ENCODE results near the gene BSDC1. TPM values are rescaled to one million over a fixed set of nuclear protein-coding genes. Genes with fewer than 3 reads are reported as not detected.

BSDC1 gene
- total RNA-seq, 1 experiment from 2014 or later = 47.0 TPM

DNA sequence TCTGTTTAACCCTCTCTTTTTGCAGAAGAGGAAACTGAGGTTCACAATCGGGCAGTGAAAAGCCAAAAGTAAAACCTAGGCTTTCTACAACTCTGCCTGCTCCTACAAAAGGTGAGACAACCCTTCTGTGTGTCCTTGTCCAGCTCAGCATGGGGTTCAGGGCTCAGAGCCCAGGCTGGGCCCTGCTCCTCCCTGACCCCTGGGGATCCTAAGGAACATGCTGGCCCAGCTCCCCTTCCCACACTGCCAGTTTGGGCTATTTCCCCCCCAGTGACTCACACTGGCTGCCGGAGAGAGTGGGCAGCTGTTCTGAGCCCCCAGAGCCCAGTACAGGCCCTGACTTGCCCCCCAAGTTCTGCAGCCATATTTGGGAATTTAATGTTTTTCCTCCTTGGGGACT is 40.8 kb downstream of the BSDC1 start:
- H3K9ac ChIP-seq (ENCODE audit: low read length) = no peak overlapping the region
- H2AFZ ChIP-seq (ENCODE audit: low read depth, low read length, poor library complexity, severe bottlenecking) = no peak overlapping the region
- H3K4me1 ChIP-seq (ENCODE audit: control insufficient read depth in 1 of 2, insufficient read depth in 2 of 2, low read length in 2 of 2) = peaks cover 5 to 21% of the 10 kb centered on the region in 2 experiments; a peak in 3 of 4 replicates
- H3K79me2 ChIP-seq (ENCODE audit: insufficient read depth, low read length) = no peaks in the 10 kb centered on the region
- ATAC-seq = no peak
- POLR2A ChIA-PET = no interaction called here
- no peak overlapping the region for H3K4me2 ChIP-seq (ENCODE audit: low read length)
- CTCF ChIA-PET = no interaction called here
- no peaks in the 10 kb centered on the region for H3K27me3 ChIP-seq (ENCODE audit: insufficient read depth, low read length)
- intact Hi-C loops (cut with micrococcal nuclease) = no loop called here
- no peaks in the 10 kb centered on the region for H3K9me2 ChIP-seq (ENCODE audit: insufficient read depth)
- no peaks in the 10 kb centered on the region for H3K36me3 ChIP-seq (ENCODE audit: control insufficient read depth in 1 of 2, insufficient read depth in 2 of 2, low read length in 2 of 2)
- H3K27ac ChIP-seq (ENCODE audit: low read depth, low read length) = no peak overlapping the region
- H3K9me3 ChIP-seq (ENCODE audit: control insufficient read depth in 1 of 2, insufficient read depth in 1 of 2, low read depth in 1 of 2, low read length in 2 of 2) = no peaks in the 10 kb centered on the region
- no peaks in the 10 kb centered on the region for H4K20me1 ChIP-seq (ENCODE audit: insufficient read depth)
- no peak overlapping the region for H3K4me3 ChIP-seq (replicated peaks in 1 of 2; ENCODE audit: low read depth in 1 of 2, low read length in 2 of 2)
- RAD21 ChIA-PET (ENCODE audit: low non-redundant PET in 1 of 2, low total read pairs in 2 of 2, uncharacterized antibody in 2 of 2, unreplicated experiment in 2 of 2) = no interaction called here
- no TSS peak for BruUV-seq (replicated peaks)
- TF ChIP-seq, protein P1, sequence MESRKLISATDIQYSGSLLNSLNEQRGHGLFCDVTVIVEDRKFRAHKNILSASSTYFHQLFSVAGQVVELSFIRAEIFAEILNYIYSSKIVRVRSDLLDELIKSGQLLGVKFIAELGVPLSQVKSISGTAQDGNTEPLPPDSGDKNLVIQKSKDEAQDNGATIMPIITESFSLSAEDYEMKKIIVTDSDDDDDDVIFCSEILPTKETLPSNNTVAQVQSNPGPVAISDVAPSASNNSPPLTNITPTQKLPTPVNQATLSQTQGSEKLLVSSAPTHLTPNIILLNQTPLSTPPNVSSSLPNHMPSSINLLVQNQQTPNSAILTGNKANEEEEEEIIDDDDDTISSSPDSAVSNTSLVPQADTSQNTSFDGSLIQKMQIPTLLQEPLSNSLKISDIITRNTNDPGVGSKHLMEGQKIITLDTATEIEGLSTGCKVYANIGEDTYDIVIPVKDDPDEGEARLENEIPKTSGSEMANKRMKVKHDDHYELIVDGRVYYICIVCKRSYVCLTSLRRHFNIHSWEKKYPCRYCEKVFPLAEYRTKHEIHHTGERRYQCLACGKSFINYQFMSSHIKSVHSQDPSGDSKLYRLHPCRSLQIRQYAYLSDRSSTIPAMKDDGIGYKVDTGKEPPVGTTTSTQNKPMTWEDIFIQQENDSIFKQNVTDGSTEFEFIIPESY (IDR thresholded peaks at IDR 0.05; ENCODE audit: extremely low read depth, insufficient replicate concordance, low read length) = no peak
- TF ChIP-seq FOSL1 (IDR thresholded peaks at IDR 0.05; ENCODE audit: low read depth) = no peak
- TF ChIP-seq EZH2 (IDR thresholded peaks at IDR 0.05) = no peak
- DNase-seq (ENCODE audit: low read depth, low spot score) = no peak

GRCh38 chr1:32352831-32353383 is 41.3 kb downstream of the BSDC1 start:
- Histone ChIP-seq H3K9me3 (ENCODE audit: control insufficient read depth in 1 of 2, insufficient read depth in 1 of 2, low read depth in 1 of 2, low read length in 2 of 2) (no peaks in the 10 kb centered on the region), H3K79me2 (ENCODE audit: insufficient read depth, low read length) (no peaks in the 10 kb centered on the region), H3K9ac (ENCODE audit: low read length) (no peak overlapping the region), H3K27ac (ENCODE audit: low read depth, low read length) (no peak overlapping the region), H3K36me3 (ENCODE audit: control insufficient read depth in 1 of 2, insufficient read depth in 2 of 2, low read length in 2 of 2) (no peaks in the 10 kb centered on the region), H3K9me2 (ENCODE audit: insufficient read depth) (no peaks in the 10 kb centered on the region), H2AFZ (ENCODE audit: low read depth, low read length, poor library complexity, severe bottlenecking) (no peak overlapping the region), H4K20me1 (ENCODE audit: insufficient read depth) (no peaks in the 10 kb centered on the region), H3K27me3 (ENCODE audit: insufficient read depth, low read length) (no peaks in the 10 kb centered on the region), H3K4me2 (ENCODE audit: low read length) (peak overlapping the region; percentile 90; the same call in 1 of the 2 replicates), H3K4me3 (replicated peaks in 1 of 2; ENCODE audit: low read depth in 1 of 2, low read length in 2 of 2) (no peak overlapping the region), H3K4me1 (ENCODE audit: control insufficient read depth in 1 of 2, insufficient read depth in 2 of 2, low read length in 2 of 2) (peaks cover 5 to 21% of the 10 kb centered on the region in 2 experiments; a peak in 3 of 4 replicates)
- POLR2A ChIA-PET = interaction anchor here (2.7 kb wide), 1 partner anchor 17 kb away, joined by 18 read pairs; the partner anchor contains the start of gene MARCKSL1
- BruUV-seq (replicated peaks) = no TSS peak
- CTCF ChIA-PET = interaction anchor here (2.4 kb wide), 1 partner anchor 16 kb away, joined by 8 read pairs; the partner anchor contains the start of gene MARCKSL1
- intact Hi-C loops (cut with micrococcal nuclease) = no loop called here
- ATAC-seq (no peak), DNase-seq (ENCODE audit: low read depth, low spot score) (no peak)
- RAD21 ChIA-PET (ENCODE audit: low non-redundant PET in 1 of 2, low total read pairs in 2 of 2, uncharacterized antibody in 2 of 2, unreplicated experiment in 2 of 2) = no interaction called here
- TF ChIP-seq JUND (IDR thresholded peaks at IDR 0.05) = no peak
- no peak for TF ChIP-seq EZH2 (IDR thresholded peaks at IDR 0.05)
- no peak for TF ChIP-seq EGR1 (IDR thresholded peaks at IDR 0.05; ENCODE audit: low read depth)
- TF ChIP-seq, protein P2, sequence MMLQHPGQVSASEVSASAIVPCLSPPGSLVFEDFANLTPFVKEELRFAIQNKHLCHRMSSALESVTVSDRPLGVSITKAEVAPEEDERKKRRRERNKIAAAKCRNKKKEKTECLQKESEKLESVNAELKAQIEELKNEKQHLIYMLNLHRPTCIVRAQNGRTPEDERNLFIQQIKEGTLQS (IDR thresholded peaks at IDR 0.05) = no peak
- TF ChIP-seq ZFX (IDR thresholded peaks at IDR 0.05) = no peak
- no peak for TF ChIP-seq TCF7L2 (IDR thresholded peaks at IDR 0.05; ENCODE audit: borderline replicate concordance, extremely low read depth, insufficient read depth, insufficient read length)
- no peak for TF ChIP-seq POLR2A (IDR thresholded peaks at IDR 0.05; ENCODE audit: borderline replicate concordance, extremely low read depth, insufficient read depth, insufficient read length)
- TF ChIP-seq RAD21 (IDR thresholded peaks at IDR 0.05; ENCODE audit: low read depth) = no peak
- no peak for TF ChIP-seq POLR2AphosphoS5 (IDR thresholded peaks at IDR 0.05; ENCODE audit: low read depth, low read length)
- no peak for TF ChIP-seq REST (IDR thresholded peaks at IDR 0.05; ENCODE audit: low read depth)
- TF ChIP-seq FOSL1 (IDR thresholded peaks at IDR 0.05; ENCODE audit: low read depth) = no peak

Measured in HCT116 (cell line).